ENCODE measurements around the gene COQ10A. TPM values are rescaled to one million over a fixed set of nuclear protein-coding genes. Genes with fewer than 3 reads are reported as not detected.

COQ10A gene
- total and polyA plus RNA-seq, 2 of the 8 experiments (the other 6 are each of a cell fraction or from before 2014, with no cell fraction given): 21.8 to 42.9 TPM

- peaks cover 0 to 2% of the 10 kb centered on the region in 2 experiments for H4K20me1 ChIP-seq (replicated peaks in 1 of 2; ENCODE audit: control insufficient read depth in 1 of 2, insufficient read depth in 2 of 2, low read length in 2 of 2)
- H2BK15ac ChIP-seq (ENCODE audit: low read length): no peak overlapping the region
- peak overlapping the region; percentile 45; the same call in 1 of the 2 replicates for H3K27ac ChIP-seq (ENCODE audit: low read depth, low read length)
- H2AFZ ChIP-seq (ENCODE audit: low read length): no peak overlapping the region
- H4K91ac ChIP-seq (replicated peaks; ENCODE audit: insufficient read length, low read length): no peak overlapping the region
- no peaks in the 10 kb centered on the region for H3K27me3 ChIP-seq (replicated peaks in 1 of 4; ENCODE audit: control insufficient read depth in 3 of 4, extremely low read depth in 1 of 4, insufficient read depth in 3 of 4, low read length in 3 of 4)
- ChIA-PET CTCF (ENCODE audit: partially characterized antibody) (interaction anchor here (0.9 to 1.1 kb wide), 2 partner anchors 23 to 46 kb away, joined by 3 to 4 read pairs; no protein-coding TSS in a partner anchor), POLR2A (ENCODE audit: partially characterized antibody) (interaction anchor here (1.0 to 2.1 kb wide), 10 partner anchors 19 to 182 kb away, joined by 3 to 14 read pairs (median 4); partner anchors contain the start of genes ANKRD52, COQ10A, IL23A and PAN2)
- WGBS, 2 experiments (ENCODE audit: extremely low coverage in 1 of 2, insufficient coverage in 1 of 2, insufficient read length in 1 of 2, insufficient replicate concordance in 2 of 2, low coverage in 1 of 2, low lambda C conversion rate in 2 of 2, missing lambda C conversion rate in 1 of 2): 26% methylated on average over 10 of the region's 10 CpGs; no CpG with 5 or more reads in 1 of the 2 experiments
- H2BK12ac ChIP-seq (ENCODE audit: low read depth, low read length): no peak overlapping the region
- no peak for TF ChIP-seq FOSL1 (IDR thresholded peaks at IDR 0.05; ENCODE audit: insufficient read depth, low read depth, low read length)
- TF ChIP-seq SP2 (IDR thresholded peaks at IDR 0.05; ENCODE audit: low read length): no peak
- TF ChIP-seq POLR2A (IDR thresholded peaks at IDR 0.05; ENCODE audit: control extremely low read depth in 1 of 2, low read depth in 2 of 2, low read length in 2 of 2): peak in 1 of 2 experiments; percentile 40; a peak in 1 of 3 replicates
- peak; percentile 42 for TF ChIP-seq SAP30 (IDR thresholded peaks at IDR 0.05; ENCODE audit: insufficient read depth, insufficient replicate concordance, low read length)
- peak; percentile 54; the same call in 1 of the 2 replicates for TF ChIP-seq USF2 (IDR thresholded peaks at IDR 0.05; ENCODE audit: low read length)
- no peak for TF ChIP-seq KDM1A (IDR thresholded peaks at IDR 0.05; ENCODE audit: borderline replicate concordance, low read length)
- TF ChIP-seq SRF (IDR thresholded peaks at IDR 0.05; ENCODE audit: low read depth, low read length): no peak
- FAIRE-seq (no peak), DNase-seq (ENCODE audit: low read depth in 1 of 2, low spot score in 2 of 2) (peak in 1 of 2 experiments; percentile 46)
- no peak overlapping the region for H3K14ac ChIP-seq (ENCODE audit: insufficient read length)
- H3K4me3 ChIP-seq (ENCODE audit: extremely low read depth in 1 of 4, insufficient read depth in 2 of 4, low read depth in 3 of 4, low read length in 4 of 4): peak overlapping the region; percentile 95 to 99 (median 96)
- no peaks in the 10 kb centered on the region for H3K79me1 ChIP-seq (ENCODE audit: low read depth, low read length)
- H3K4me2 ChIP-seq (ENCODE audit: insufficient read depth in 1 of 2, low read depth in 2 of 2, low read length in 2 of 2): peak overlapping the region; percentile 82 to 90
- no peaks in the 10 kb centered on the region for H3K9me3 ChIP-seq (ENCODE audit: insufficient read depth in 2 of 2, low read depth in 1 of 2, low read length in 1 of 2)
- H2BK5ac ChIP-seq (ENCODE audit: low read depth, low read length): 0 out of 2 replicates have a peak overlapping the region, but pooled peaks have one; percentile 69
- H2AK5ac ChIP-seq (ENCODE audit: low read depth, low read length): no peak overlapping the region
- H4K8ac ChIP-seq (ENCODE audit: extremely low read depth, insufficient read depth, low read length): peak overlapping the region; percentile 46; the same call in 1 of the 2 replicates
- peak overlapping the region; percentile 24 for H3K56ac ChIP-seq (replicated peaks; ENCODE audit: insufficient read length, low read depth, low read length)
- no peak overlapping the region for H3K23ac ChIP-seq (ENCODE audit: insufficient read length)
- H3K79me2 ChIP-seq (ENCODE audit: control insufficient read depth in 1 of 2, insufficient read depth in 2 of 2, low read length in 2 of 2): peaks cover 12 to 38% of the 10 kb centered on the region in 2 experiments
- 0 out of 2 replicates have a peak overlapping the region, but pooled peaks have one; percentile 9 for H3K18ac ChIP-seq (ENCODE audit: extremely low read depth, low read length)
- H3K36me3 ChIP-seq (ENCODE audit: control insufficient read depth in 2 of 4, insufficient read depth in 4 of 4, low read length in 3 of 4): peaks cover 0 to 5% (median 3%) of the 10 kb centered on the region in 4 experiments; a peak in 3 of 8 replicates
- peaks cover 3% of the 10 kb centered on the region; the same call in 1 of the 2 replicates for H3K23me2 ChIP-seq (ENCODE audit: low read depth, low read length)
- no peak overlapping the region for H4K5ac ChIP-seq (ENCODE audit: insufficient read length, low read depth, low read length)
- no peak overlapping the region for H3K4ac ChIP-seq (replicated peaks; ENCODE audit: insufficient read length, low read depth, low read length)
- H3K9ac ChIP-seq (replicated peaks in 1 of 4; ENCODE audit: extremely low read depth in 1 of 4, low read depth in 3 of 4, low read length in 3 of 4): peak overlapping the region; percentile 65 to 75 (median 68)
- no peak overlapping the region for H2BK20ac ChIP-seq (ENCODE audit: low read length)
- H2BK120ac ChIP-seq (replicated peaks; ENCODE audit: low read depth, low read length): no peak overlapping the region
- H3K4me1 ChIP-seq (replicated peaks in 1 of 4; ENCODE audit: control insufficient read depth in 3 of 4, insufficient read depth in 4 of 4, low read length in 3 of 4): peaks cover 0 to 9% (median 2%) of the 10 kb centered on the region in 4 experiments; a peak in 4 of 7 replicates
Observed at GRCh38 chr12:56299308-56299852, 32.6 kb downstream of the COQ10A start.
